Stimulated activated CD4-positive, alpha-beta T cell treated with anti-CD3 and anti-CD28 coated beads, TNF-alpha, amount 100 ng/mL, for 24 hours (primary cell): ENCODE measurements around the gene GSC2.
A peak's percentile ranks its signal among the peaks of the same experiment; 100 is the strongest.

Experiments
- DNase-seq, 3 experiments: peaks; one replicate each; pipeline ENCODE4 v3.0.0-alpha.2; 2020; ENCODE audit warnings: low read depth in 3 of 3

GSC2 gene

DNA sequence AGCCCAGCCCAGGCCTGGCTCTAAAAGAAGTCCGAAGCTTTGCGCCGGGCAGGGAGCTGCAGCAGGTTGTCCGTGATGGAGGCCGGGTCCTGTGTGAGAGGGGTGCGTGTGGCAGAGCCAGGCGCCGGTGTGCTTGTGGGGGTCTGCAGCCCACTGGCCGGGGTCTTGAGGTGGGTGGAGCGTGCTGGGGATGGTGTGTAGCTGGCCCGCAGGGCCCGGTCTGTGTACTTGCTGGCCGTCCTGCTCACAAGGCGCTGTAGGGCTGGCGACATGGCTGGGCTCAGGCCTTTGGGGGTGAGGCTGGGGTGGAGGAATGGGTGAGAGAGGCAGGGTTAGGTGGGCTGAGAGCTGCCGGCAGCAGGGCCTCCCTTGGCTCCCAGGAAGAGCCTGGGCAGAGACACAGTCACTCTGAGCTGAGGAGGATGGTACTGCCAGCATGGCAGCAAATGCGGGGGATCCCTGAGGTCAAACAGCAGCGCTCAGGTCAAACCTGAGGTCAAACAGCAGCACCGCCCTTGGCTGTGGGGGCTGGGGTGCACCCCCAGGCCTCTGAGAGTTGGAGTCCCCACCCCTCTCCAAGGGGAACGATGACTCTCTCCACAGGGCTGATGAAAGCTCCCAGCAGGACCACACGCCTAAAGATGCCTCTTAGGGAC, 15.8 kb downstream of the GSC2 start:
- DNase-seq, result no peak

DNA sequence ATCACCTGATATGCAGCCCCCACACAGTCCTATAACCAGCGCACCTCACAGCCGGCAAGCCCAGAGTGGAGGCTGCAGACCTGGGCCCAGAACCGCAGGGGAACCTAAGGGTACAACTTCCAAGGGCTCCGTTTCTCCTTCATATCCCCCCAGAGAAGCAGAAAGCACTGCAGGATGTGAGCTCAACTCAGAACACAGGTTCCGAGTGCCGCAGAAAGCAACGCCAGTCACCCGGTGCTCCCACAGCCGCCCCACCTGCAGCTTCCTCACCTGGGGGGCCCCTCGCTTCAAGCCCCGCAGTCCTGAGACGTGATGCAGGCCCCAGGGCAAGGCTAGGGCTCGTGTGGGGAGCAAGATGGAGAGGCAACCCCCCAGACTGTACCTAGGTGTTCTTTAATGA, 16.5 kb downstream of the GSC2 start:
- DNase-seq, result no peak

DNA sequence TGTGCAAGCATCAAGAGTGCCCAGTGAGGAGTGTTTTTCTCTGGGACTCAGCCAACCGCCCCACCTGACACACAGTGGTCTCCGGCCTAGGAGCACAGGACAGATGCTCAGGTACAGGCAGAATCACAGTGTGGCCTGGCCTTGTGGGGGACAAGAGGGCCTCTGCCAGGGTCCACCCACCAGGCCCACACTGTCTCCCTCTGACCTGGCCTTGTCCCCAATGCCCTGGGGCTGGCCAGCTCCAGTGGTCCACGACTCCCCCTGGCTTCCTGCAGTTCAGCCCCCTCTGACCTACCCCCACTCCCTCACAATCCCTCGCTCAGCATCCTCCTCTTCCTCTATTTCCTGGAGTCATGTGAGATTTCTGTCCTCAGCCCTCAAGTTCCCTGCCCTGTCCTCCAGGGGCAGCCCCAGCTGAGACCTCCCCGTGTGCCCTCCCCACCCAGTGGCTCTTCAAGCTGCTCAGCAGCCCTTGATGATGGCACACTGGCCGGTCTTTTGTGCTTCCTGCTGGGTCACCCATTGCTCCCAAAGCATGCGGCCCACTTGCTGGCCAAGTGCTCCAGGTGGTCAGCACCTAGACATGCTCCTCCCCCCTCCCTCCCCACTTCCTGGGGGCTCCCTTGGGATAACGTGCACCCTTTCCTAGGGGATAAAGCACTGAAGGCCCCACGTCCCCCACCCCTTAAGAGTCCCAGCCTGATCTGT, 17.2 kb downstream of the GSC2 start:
- DNase-seq, result no peak

DNA sequence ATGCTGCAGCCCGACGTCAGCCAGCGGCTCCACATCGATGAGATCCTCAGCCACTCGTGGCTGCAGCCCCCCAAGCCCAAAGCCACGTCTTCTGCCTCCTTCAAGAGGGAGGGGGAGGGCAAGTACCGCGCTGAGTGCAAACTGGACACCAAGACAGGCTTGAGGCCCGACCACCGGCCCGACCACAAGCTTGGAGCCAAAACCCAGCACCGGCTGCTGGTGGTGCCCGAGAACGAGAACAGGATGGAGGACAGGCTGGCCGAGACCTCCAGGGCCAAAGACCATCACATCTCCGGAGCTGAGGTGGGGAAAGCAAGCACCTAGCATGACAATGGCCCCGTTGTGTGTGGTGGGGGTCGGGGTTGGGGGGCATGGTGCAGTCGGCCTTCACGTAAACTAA, 17.9 kb downstream of the GSC2 start:
- no peak for DNase-seq

DNA sequence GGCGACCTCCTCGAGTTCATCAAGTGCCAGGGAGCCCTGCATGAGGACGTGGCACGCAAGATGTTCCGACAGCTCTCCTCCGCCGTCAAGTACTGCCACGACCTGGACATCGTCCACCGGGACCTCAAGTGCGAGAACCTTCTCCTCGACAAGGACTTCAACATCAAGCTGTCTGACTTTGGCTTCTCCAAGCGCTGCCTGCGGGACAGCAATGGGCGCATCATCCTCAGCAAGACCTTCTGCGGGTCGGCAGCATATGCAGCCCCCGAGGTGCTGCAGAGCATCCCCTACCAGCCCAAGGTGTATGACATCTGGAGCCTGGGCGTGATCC, 18.4 kb downstream of the GSC2 start:
- DNase-seq, result no peak

DNA sequence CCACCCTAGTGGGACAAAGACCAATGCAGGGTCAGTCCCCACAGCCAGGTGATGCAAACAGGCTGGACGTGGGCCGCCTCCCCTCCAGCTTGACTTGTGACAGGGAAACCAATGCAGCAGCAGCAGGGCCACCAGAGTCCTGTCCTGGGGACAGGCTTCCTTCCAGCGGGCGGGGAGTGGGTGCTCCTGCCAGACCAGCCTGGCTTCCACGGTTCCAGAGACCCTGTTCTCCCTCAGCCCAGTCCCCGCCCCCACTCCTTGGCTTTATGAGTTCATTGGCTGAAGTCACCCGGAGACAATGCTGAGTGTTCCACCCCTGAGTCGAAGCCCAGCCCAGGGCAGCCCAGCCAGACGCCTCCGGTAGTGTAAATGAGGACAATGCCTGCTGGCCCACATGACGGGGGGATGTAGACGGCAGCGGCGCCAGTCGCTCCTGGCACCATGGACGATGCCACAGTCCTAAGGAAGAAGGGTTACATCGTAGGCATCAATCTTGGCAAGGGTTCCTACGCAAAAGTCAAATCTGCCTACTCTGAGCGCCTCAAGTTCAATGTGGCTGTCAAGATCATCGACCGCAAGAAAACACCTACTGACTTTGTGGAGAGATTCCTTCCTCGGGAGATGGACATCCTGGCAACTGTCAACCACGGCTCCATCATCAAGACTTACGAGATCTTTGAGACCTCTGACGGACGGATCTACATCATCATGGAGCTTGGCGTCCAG, 19.0 kb downstream of the GSC2 start, which contains the start of gene TSSK2:
TSS of gene TSSK2 (plus strand) at position 350 of the 726 bp plus-strand sequence. CDS start at position 442, 92 bp downstream.
- no peak for DNase-seq

DNA sequence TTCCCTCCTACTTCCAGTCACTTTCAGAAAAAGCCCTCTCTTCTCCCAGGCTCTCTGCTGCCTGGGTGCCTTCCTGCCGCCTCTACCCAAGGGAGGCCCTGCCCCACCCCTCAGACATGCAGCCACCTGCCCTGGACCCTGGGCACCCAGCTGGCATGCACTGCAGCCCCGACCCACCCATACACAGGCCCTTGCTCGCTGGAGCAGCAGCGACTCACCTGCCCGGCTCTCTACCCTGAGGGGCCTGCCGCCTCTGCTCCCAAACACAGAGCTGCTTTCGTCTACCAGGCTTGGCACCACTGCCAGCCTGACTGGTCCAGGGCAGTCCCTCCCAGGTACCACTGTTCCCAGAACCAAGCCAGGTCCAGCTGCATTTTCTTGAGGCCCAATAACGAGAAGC, 20.2 kb downstream of the GSC2 start:
- no peak for DNase-seq

DNA sequence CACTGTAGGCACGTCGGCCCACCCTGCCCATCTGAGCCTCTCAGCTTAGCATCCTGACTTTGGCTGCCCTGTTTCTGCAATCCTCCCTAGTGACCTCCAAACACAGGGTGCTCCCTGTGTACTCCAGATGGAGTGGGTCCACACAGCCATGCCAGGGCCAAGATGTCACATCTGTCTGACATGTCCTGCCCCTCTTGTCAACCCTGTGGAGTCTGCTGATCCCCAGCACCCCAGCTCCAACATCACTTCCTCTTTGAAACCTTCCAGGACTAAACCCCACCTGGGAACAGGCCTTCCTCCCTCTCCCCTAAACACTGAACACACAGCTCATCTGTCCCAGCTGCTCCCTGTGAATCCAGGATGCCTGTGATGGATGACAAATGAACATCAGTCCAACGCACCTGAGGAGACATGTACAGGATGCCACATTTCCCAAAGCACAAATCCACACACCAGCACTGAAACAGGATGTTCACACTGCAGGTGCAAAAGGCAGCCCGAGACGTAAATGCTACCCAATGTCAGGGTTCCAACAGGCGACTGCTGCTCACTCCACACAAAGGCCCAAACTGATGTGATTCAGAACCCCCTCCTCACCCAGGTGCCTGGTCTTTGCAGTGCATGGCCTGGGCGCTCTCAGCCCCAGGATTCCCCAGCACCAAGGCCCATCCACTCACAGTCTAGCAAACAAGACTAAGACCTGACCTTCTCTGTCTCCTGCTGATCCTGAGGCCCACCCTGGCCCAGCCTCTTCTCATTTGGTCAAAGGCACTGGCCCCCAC, 21.0 kb downstream of the GSC2 start:
- no peak for DNase-seq

DNA sequence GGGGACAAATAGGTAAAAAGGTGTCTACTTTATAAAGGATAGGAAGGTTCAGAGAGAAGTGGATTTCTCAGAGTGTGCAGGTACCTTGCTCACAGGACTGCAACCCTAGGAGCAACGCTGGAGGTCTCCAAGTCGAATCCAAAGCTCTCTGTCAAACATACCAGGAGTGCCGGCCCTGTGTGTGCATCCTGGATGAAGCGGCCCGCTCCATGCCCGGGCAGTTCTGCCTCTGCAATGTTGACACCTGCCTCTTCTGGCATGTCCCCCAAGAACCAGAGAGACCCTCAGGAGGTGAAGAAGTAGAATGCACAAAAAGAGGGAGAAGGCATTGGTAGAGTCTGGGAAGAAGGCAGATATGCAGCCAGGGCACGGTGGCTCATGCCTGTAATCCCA, 22.1 kb downstream of the GSC2 start:
- no peak for DNase-seq

DNA sequence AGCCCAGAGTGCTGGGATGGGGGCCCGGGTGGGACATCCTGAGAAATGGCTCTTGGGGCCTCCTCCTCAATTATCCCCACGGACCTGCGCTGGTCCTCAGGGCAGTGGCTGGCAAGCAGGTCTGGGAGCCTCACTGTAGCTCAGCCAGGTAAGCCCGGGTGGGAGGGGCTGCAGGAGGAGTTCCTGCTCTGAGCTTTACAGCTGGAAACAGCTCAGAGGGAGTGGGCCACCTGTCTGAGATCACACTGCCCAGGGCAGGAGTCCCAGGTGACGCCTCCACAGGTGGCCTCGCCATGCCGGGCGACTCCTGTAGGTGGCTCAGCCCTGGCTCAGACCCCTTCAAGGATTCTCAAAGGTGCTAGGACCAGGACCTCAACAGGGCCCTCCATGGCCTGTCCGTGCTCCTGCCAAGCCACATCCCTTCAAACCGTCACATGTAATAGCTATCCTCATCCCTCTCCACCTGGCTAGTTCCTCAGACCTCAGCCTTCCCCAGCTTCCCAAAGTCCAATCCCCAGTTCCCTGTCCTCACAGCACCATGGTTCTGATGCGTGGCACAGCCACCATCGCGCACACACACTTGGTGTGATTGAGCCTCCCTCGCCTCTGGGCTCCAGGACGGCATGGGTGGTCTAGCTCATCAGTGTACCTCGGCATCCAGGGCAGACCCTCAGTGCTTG, 22.6 kb downstream of the GSC2 start:
- no peak for DNase-seq

DNA sequence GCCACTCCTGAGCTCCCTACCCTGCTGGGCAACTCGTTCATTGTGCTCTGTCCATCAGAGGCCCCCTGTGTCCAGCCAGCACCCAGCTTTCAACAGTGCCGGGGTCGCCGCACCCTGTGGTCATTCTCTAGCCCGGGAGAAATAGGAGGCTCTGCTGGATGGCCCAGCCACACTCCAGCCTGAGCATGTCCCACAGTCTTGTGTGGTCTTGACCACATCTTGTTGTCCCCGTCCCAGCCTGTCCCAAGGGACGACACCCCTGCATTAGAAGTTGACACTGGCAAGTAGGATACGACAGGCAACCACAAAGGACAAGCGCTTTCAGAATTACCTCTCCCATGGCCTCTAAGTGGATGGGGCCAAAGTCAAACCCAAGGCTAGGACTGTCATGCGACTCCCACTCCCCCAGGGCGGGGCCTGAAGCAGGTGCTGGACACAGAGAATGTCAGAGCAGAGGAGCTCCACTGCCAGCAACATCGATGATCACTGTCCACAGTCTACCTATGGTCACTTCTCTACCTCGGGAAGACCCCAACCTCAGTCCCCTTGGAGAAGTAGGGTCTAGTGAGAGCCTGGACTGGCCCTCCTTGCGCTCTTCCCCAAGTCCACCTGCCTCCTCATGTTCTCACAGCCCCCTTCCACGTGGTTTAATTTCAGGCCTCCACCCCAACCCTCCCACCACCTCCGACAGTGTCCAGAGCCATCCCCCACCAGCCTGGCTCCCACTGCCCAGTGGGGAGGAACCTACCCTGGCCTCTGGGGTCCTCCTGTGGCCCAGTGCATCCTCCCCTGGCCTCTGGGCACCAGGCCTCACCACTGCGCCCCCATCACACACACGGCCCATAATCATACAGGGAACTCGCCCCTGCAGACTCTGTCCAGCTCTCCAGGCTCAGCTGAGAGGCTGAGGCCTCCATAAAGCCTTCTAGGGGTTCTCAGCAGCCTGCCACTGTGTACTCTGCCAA, 23.5 kb downstream of the GSC2 start:
- DNase-seq, result no peak

DNA sequence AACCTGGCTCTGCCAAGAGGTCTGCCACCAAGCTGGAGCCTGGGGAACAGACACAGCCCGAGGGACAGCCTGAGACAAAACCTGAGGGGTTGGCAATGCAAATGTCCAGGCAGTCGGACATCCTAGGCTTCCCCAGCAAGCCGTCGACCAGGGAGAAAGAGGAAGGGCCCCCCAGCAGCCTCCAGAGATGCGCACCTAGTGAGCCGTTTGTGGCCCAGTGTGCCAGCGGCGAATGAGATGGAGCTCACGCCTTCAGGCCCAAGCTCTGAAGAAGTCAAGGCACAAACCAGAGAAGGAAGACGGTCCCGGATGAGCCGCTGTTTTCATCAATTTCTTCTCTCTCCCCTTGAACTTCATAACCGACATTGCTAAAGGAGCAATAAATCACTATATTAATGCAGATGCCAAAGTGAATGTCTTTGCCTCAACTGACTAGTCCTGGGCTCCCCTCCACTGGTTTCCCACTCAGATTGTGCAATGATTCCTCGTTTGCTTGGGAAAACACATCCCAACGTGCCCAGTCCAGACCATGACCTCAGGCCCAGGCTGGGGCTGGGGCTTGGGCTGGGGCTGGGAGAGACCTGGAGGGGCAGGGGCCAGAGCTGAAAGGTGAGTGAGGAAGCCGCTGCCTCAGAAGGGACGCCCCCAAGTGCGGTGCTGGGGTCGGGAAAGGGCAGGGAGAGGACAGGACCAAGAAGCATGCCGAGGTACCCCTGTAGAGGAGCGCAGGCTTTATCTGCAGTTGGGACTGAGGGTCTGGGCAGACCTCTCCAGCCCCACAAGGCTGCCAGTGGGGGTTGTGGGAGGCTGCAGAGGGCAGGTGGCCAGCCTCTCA, 24.4 kb downstream of the GSC2 start:
- DNase-seq, result no peak

DNA sequence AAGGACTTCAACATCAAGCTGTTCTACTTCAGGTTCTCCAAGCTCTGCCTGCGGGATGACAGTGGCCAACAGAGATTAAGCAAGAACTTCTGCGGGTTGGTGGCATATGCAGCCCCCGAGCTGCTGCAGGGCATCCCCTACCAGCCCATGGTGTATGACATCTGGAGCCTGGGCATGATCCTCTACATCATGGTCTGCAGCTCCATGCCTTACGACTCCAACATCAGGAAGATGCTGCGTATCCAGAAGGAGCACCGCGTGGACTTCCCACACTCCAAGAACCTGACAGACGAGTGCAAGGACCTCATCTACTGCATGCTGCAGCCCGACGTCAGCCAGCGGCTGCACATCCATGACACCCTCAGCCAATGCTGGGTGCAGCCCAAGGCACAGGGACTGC, 25.1 kb downstream of the GSC2 start:
- no peak for DNase-seq

DNA sequence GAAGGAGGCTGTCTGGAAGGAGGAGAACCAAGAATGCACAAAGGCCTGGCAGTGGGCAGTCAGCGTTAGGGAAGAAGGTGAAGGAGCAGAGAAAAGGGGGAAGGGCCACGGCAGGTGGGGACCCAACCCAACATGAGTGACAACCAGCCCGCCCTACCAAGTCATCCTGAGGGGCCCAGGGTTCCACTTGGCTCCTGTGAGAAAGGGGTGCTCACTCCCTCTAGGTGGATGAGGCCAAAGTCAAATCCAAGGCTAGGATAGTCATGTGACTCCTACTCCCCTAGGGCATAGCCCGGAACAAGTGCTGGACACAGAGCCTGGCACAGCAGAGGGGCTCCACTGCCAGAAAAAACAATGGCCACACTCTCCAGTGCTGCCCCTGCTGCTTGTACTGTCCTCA, 25.7 kb downstream of the GSC2 start:
- DNase-seq, result no peak

DNA sequence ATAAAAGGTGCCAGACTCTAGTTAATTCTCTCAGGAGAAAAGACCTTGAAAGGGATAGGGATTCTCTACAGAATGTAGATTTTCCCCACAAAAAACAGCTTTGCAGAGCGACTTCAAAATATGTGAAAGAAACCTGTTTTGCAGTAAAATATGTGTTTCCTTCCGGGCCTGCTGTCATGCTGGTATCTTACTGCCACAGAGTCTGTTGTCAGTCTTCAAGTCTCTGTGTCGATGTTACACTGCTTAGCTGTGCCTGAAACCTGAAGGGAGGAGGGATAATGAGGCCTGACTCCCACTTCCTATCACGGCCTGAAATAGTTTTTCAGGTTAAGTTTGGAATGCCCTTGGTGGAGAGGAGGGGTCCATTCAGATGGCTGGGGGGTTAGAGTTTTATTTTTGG, 26.2 kb downstream of the GSC2 start:
- DNase-seq, result no peak

DNA sequence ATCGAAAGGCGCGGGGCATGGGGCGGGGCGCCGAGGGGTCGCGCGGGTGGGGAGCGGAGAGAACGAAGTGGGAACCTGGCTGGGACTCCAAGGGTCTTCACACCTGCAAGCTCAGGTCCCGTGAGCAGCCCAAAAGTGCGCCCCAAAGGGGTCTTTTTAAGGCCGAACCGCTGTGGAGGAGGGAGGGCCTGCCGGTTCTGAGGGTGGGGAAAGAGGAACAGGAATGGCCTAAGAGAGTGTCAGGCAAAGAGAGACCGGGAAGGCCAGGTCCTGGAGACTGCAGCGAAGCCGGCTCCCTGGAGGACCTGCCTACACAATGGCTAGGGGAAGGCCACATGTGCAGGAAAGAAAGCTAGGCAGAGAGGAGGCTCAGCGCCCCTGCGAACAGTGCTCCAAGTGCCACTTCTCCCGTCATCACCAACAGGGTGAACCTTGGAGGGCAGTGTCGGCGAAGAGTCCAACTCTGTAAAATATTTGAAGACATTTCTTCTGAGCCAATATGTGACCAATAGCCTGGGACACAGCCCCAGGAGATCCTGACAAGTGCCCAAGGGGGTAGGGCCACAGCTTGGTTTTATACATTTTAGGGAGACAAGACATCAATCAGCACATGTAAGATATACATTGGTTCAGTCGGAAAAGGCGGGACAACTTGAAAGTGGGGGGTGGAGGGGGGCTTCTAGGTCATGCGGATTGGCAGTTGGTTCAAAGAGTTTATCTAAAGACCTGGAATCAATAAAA, 27.2 kb downstream of the GSC2 start:
- no peak for DNase-seq

DNA sequence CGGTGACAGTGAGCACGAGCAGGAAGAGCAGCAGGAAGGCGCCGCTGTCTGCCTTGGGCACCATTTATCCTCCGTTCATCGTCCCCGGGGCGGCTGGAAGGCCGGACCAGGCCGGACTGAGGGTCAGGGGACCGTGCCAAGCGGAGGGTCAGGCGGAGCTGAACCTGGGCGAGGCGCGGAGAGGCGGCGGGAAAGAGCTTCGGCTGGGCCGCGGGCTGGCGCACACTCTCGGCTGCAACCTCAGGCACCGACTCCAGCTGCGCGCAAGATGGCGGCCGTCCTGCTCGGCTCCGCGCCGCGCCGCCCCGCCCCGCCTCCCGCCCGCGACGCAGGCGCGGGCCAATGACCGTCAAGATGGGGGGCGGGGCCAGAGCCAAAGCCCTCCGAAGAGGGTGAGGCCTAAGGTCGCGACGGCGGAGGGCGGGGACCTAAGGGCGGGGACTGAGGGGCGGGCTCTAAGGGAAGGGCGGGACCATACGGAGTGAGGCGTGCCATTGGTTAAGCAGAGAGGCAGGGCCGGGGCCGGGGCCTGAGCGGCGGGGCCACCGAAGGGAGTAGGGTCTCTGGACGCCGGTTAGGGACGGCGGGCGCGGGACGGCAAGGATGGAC, 27.8 kb downstream of the GSC2 start, which contains the start of gene DGCR2:
TSS of gene DGCR2 (minus strand) at position 270 of the 609 bp plus-strand sequence. CDS start at position 64, 206 bp downstream.
- peak; percentile 92 to 95 (median 93) for DNase-seq

DNA sequence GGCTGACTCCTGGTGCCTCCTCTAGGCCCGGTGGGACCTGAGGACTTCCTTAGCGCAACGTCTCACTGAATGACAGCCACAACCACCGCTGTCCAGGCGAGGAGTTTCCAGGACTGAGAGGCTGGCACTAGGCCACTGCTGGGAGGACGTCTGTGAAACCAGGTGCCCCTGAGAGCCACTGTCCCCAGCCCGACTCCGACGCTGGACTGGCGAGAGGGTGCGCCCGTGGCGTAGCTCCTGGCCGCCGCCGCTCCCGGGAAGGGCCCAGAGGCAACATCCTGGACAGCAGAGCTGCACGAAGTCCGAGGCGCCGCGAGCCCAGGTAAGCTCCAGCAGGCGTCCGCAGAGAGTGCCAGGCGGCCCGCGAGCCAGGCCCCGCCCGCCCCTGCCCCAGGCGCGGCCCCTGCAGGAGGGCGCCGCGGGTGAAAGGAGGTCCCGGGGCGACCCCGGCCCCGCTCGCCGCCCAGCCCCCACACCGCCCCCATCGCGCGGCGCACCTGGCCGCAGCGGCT, 28.4 kb downstream of the GSC2 start:
- peak in 1 of 3 experiments; percentile 22 for DNase-seq
